ENCODE measurements around the gene STXBP5L. TPM values are rescaled to one million over a fixed set of nuclear protein-coding genes. Genes with fewer than 3 reads are reported as not detected.
"Not testable (repeated sequence)": the region's sequence is repeated elsewhere in the genome, so short reads cannot be mapped to it uniquely, and the experiment has no call there.

STXBP5L gene
- total and polyA plus RNA-seq, 7 donors, result under 0.01 to 14.3 (median 11.8) TPM; not detected in 1

- intact Hi-C loops (cut with DNase I), result no loop called here
- no peaks in the 10 kb centered on the region for H3K36me3 ChIP-seq
- no peak overlapping the region for H3K4me3 ChIP-seq
- TF ChIP-seq, protein P1, sequence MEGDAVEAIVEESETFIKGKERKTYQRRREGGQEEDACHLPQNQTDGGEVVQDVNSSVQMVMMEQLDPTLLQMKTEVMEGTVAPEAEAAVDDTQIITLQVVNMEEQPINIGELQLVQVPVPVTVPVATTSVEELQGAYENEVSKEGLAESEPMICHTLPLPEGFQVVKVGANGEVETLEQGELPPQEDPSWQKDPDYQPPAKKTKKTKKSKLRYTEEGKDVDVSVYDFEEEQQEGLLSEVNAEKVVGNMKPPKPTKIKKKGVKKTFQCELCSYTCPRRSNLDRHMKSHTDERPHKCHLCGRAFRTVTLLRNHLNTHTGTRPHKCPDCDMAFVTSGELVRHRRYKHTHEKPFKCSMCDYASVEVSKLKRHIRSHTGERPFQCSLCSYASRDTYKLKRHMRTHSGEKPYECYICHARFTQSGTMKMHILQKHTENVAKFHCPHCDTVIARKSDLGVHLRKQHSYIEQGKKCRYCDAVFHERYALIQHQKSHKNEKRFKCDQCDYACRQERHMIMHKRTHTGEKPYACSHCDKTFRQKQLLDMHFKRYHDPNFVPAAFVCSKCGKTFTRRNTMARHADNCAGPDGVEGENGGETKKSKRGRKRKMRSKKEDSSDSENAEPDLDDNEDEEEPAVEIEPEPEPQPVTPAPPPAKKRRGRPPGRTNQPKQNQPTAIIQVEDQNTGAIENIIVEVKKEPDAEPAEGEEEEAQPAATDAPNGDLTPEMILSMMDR (IDR thresholded peaks at IDR 0.05), result no peak
- TF ChIP-seq POLR2A (IDR thresholded peaks at IDR 0.05), result no peak
- no peak for TF ChIP-seq POLR2AphosphoS5 (IDR thresholded peaks at IDR 0.05)
- no peak for TF ChIP-seq EP300 (IDR thresholded peaks at IDR 0.05)
- H3K27me3 ChIP-seq, result no peaks in the 10 kb centered on the region
- H3K4me1 ChIP-seq, result no peaks in the 10 kb centered on the region
- no peak overlapping the region for H3K27ac ChIP-seq
- DNase-seq, result no peak
- H3K9me3 ChIP-seq, result no peaks in the 10 kb centered on the region
- 25 to 45% methylated on average over 4 of the region's 4 CpGs for WGBS, 2 donors
These were observed 188.9 kb downstream of the STXBP5L start for GRCh38 chr3:121096953-121097352.

DNA sequence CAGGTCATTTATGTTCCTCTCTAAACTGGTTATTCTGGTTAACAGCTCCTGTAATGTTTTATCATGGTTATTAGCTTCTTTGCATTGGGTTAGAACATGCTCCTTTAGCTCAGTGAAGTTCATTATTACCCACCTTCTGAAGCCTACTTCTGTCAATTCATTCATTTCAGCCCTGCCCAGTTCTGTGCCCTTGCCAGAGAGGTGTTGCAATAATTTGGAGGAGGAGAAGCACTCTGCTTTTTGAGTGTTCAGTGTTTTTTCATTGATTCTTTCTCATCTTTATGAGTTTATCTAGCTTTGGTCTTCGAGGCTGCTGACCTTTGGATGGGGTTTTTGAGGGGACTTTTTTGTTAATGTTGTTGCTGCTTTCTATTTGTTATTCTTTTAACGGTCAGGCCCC is 203.1 kb downstream of the STXBP5L start:
- intact Hi-C loops (cut with DNase I); H3K27me3 ChIP-seq: not testable (repeated sequence)
- 32 to 63% methylated on average over 2 of the region's 2 CpGs for WGBS, 2 donors

DNA sequence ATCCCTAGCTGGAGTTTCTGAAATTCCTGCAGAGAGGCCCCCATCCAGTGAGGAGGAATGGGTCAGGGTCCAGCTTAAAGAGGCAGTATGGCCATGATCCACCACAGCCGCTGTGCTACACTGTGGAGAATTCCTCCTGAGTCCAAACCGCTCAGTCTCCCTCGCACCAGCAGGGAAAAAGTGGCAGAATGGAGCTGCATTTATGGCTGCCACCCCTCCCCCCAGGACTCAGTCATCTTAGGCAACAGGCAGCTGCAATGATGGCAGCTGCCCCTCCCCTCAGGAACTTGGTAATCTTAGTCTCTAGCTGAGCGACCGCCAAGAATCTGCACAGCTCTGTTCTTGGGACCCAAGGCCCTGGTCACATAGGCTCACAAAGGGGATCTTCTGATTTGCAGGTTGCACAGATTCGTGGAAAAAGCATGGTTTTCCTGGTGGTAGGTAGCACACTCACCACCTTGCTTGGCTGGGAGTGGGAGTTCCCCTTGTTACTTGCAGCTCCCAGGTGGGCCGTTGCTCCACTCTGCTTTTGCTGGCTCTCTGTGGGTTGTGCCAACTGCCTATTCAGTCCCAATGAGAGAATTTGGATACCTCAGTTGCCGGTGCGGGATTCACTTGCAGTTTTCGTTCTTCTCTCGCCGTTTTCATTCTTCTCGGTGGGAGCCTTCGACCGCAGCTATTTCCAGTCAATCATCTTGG is 204.1 kb downstream of the STXBP5L start:
- no peak overlapping the region for H3K4me3 ChIP-seq
- no peak overlapping the region for H3K27ac ChIP-seq
- H3K9me3 ChIP-seq, result no peaks in the 10 kb centered on the region
- no peaks in the 10 kb centered on the region for H3K4me1 ChIP-seq
- TF ChIP-seq, protein P1 (IDR thresholded peaks at IDR 0.05), result no peak
- TF ChIP-seq POLR2A (IDR thresholded peaks at IDR 0.05) (no peak), EP300 (IDR thresholded peaks at IDR 0.05) (no peak), POLR2AphosphoS5 (IDR thresholded peaks at IDR 0.05) (no peak)
- no peak for DNase-seq
- intact Hi-C loops (cut with DNase I), result no loop called here
- H3K36me3 ChIP-seq, result no peaks in the 10 kb centered on the region
- WGBS, 2 donors, result 79 to 83% methylated on average over 15 of the region's 15 CpGs
- H3K27me3 ChIP-seq, result no peaks in the 10 kb centered on the region

More for the DNA sequence above, 203.1 kb downstream of the STXBP5L start:
- H3K4me3 ChIP-seq, DNase-seq, H3K9me3 ChIP-seq, H3K4me1 ChIP-seq, H3K27ac ChIP-seq, H3K36me3 ChIP-seq: not testable (repeated sequence)

- 17 to 51% methylated on average over 1 of the region's 1 CpG for WGBS, 2 donors
- intact Hi-C loops (cut with DNase I), result no loop called here
- Histone ChIP-seq H3K27me3 (no peaks in the 10 kb centered on the region), H3K4me3 (no peak overlapping the region), H3K9me3 (no peaks in the 10 kb centered on the region), H3K36me3 (no peaks in the 10 kb centered on the region), H3K4me1 (no peaks in the 10 kb centered on the region), H3K27ac (no peak overlapping the region)
- TF ChIP-seq, protein P1 (IDR thresholded peaks at IDR 0.05), result no peak
- TF ChIP-seq EP300 (IDR thresholded peaks at IDR 0.05), result no peak
- no peak for TF ChIP-seq POLR2A (IDR thresholded peaks at IDR 0.05)
- no peak for TF ChIP-seq POLR2AphosphoS5 (IDR thresholded peaks at IDR 0.05)
- DNase-seq, result no peak
These were observed 218.2 kb downstream of the STXBP5L start for GRCh38 chr3:121126033-121126706.

- no peak for TF ChIP-seq POLR2AphosphoS5 (IDR thresholded peaks at IDR 0.05)
- no peak for TF ChIP-seq EP300 (IDR thresholded peaks at IDR 0.05)
- no peak for TF ChIP-seq POLR2A (IDR thresholded peaks at IDR 0.05)
- TF ChIP-seq, protein P1 (IDR thresholded peaks at IDR 0.05), result no peak
- no peaks in the 10 kb centered on the region for H3K9me3 ChIP-seq
- no peak overlapping the region for H3K27ac ChIP-seq
- H3K4me3 ChIP-seq, result no peak overlapping the region
- DNase-seq, result no peak
- intact Hi-C loops (cut with DNase I), result no loop called here
- H3K36me3 ChIP-seq, result no peaks in the 10 kb centered on the region
- 81 to 91% methylated on average over 2 of the region's 2 CpGs for WGBS, 2 donors
- H3K27me3 ChIP-seq, result no peaks in the 10 kb centered on the region
- H3K4me1 ChIP-seq, result no peaks in the 10 kb centered on the region
These were observed 218.7 kb downstream of the STXBP5L start for GRCh38 chr3:121126707-121127035.
